ENCODE measurements around the gene C14orf93.

DNA sequence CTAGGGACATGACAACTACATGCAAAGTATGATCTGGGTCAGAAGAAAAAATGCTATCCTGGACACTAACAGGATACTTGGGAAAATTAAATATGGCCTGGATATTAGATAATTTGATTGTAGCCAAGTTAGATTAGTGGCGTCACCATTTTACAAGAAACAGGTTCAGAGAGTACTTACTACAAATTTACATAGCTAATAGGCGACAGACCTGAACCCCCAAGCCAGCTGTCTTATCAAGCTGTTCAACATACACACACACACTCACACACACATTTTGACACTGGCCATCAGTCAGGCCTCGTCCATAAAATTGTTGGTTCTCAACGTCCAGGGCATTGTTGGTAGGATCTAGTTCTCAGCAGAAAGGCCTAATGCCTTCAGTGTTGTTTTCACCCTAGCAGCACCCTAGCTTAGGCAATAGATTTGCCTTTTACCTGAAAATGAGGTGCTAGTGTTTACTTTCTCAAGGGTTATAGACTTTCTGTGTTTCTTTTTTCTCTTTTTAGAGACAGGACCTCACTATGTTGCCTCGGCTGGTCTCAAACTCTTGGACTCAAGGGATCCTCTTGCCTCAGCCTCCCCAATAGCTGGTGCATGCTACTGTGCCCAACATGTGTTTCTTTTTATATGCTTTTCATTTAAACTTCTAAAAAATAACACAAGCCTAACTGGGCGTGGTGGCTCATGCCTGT lies 3.3 kb upstream of the C14orf93 start:
- TF ChIP-seq, protein P1, sequence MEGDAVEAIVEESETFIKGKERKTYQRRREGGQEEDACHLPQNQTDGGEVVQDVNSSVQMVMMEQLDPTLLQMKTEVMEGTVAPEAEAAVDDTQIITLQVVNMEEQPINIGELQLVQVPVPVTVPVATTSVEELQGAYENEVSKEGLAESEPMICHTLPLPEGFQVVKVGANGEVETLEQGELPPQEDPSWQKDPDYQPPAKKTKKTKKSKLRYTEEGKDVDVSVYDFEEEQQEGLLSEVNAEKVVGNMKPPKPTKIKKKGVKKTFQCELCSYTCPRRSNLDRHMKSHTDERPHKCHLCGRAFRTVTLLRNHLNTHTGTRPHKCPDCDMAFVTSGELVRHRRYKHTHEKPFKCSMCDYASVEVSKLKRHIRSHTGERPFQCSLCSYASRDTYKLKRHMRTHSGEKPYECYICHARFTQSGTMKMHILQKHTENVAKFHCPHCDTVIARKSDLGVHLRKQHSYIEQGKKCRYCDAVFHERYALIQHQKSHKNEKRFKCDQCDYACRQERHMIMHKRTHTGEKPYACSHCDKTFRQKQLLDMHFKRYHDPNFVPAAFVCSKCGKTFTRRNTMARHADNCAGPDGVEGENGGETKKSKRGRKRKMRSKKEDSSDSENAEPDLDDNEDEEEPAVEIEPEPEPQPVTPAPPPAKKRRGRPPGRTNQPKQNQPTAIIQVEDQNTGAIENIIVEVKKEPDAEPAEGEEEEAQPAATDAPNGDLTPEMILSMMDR (IDR thresholded peaks at IDR 0.05; ENCODE audit: low read depth, low read length): no peak
- TF ChIP-seq EZH2phosphoT487 (IDR thresholded peaks at IDR 0.05; ENCODE audit: low read depth): no peak

Measured in OCI-LY3 (cell line).